ENCODE measurements around the gene IPO9. TPM values are rescaled to one million over a fixed set of nuclear protein-coding genes. Genes with fewer than 3 reads are reported as not detected.

Gene IPO9
- total RNA-seq (ENCODE audit: insufficient read depth, low replicate concordance): 13.2 TPM

- DNase-seq (ENCODE audit: low spot score): peak; percentile 96
These were observed at the start of gene IPO9 for GRCh38 chr1:201828820-201829774. Gene IPO9, plus strand, starts transcription at chr1:201829157. Its CDS starts 53 bp downstream, at chr1:201829210.

GRCh38 chr1:201779351-201779880 lies 49.5 kb upstream of the IPO9 start:
- DNase-seq (ENCODE audit: low spot score): peak; percentile 76

- no peak for DNase-seq (ENCODE audit: low spot score)
These were observed 48.0 kb upstream of the IPO9 start for GRCh38 chr1:201780952-201781351.

GRCh38 chr1:201781437-201781836 lies 47.5 kb upstream of the IPO9 start:
- no peak for DNase-seq (ENCODE audit: low spot score)

GRCh38 chr1:201782353-201782752 lies 46.6 kb upstream of the IPO9 start:
- no peak for DNase-seq (ENCODE audit: low spot score)

- no peak for DNase-seq (ENCODE audit: low spot score)
These were observed 45.9 kb upstream of the IPO9 start for GRCh38 chr1:201783058-201783457.

GRCh38 chr1:201783572-201783971 lies 45.4 kb upstream of the IPO9 start:
- DNase-seq (ENCODE audit: low spot score): no peak

GRCh38 chr1:201785291-201785690 lies 43.7 kb upstream of the IPO9 start:
- DNase-seq (ENCODE audit: low spot score): no peak

GRCh38 chr1:201786824-201787223 lies 42.1 kb upstream of the IPO9 start:
- no peak for DNase-seq (ENCODE audit: low spot score)

GRCh38 chr1:201788296-201788695 lies 40.7 kb upstream of the IPO9 start:
- no peak for DNase-seq (ENCODE audit: low spot score)

- DNase-seq (ENCODE audit: low spot score): no peak
These were observed 39.7 kb upstream of the IPO9 start for GRCh38 chr1:201789245-201789644.

GRCh38 chr1:201790261-201790660 lies 38.7 kb upstream of the IPO9 start:
- DNase-seq (ENCODE audit: low spot score): no peak

- DNase-seq (ENCODE audit: low spot score): peak; percentile 73
These were observed 37.7 kb upstream of the IPO9 start for GRCh38 chr1:201791051-201791778.

- DNase-seq (ENCODE audit: low spot score): peak; percentile 75
These were observed 37.2 kb upstream of the IPO9 start for GRCh38 chr1:201791779-201792173.

- DNase-seq (ENCODE audit: low spot score): peak; percentile 94
These were observed 36.2 kb upstream of the IPO9 start for GRCh38 chr1:201792534-201793305.

- DNase-seq (ENCODE audit: low spot score): no peak
These were observed 35.5 kb upstream of the IPO9 start for GRCh38 chr1:201793306-201793925.

- peak; percentile 40 for DNase-seq (ENCODE audit: low spot score)
These were observed 33.9 kb upstream of the IPO9 start for GRCh38 chr1:201795066-201795465.

- DNase-seq (ENCODE audit: low spot score): no peak
These were observed 28.7 kb upstream of the IPO9 start for GRCh38 chr1:201800246-201800645.

GRCh38 chr1:201806801-201807200 lies 22.2 kb upstream of the IPO9 start:
- no peak for DNase-seq (ENCODE audit: low spot score)

GRCh38 chr1:201807958-201808632 lies 20.9 kb upstream of the IPO9 start:
- DNase-seq (ENCODE audit: low spot score): no peak

GRCh38 chr1:201808633-201808990 lies 20.3 kb upstream of the IPO9 start:
- DNase-seq (ENCODE audit: low spot score): no peak
